Neural progenitor cell (in vitro differentiated cells): ENCODE measurements around the gene GTPBP6. TPM values are rescaled to one million over a fixed set of nuclear protein-coding genes. Genes with fewer than 3 reads are reported as not detected.

Experiments used
- total RNA-seq: library from RNA; depleted of rRNA; stranded (reverse); fragments of >200 nt; gene quantifications from 2 replicates; pipeline ENCODE4 v1.2.3, GENCODE V29; 2015; ENCODE audit warnings: low replicate concordance

The GTPBP6 gene
- total RNA-seq, 1 donor from 2014 or later, result 16.6 TPM

Other genes with a start within 250 kb of the GTPBP6 start
- 25.7 and 76.4 TPM in 2 replicates for gene PLCXD1, start 37.4 kb downstream of the GTPBP6 start, total RNA-seq
- 30.3 and 81.8 TPM in 2 replicates for gene PPP2R3B, start 68.1 kb upstream of the GTPBP6 start, total RNA-seq